Left ventricle myocardium superior (tissue), 1 donor: Measurements from ENCODE around the gene HSPB6. TPM values are rescaled to one million over a fixed set of nuclear protein-coding genes. Genes with fewer than 3 reads are reported as not detected.
"Not testable (repeated sequence)": the region's sequence is repeated elsewhere in the genome, so short reads cannot be mapped to it uniquely, and the experiment has no call there.

Experiments
- ATAC-seq: fragments of 200-7000 bp; cut with Tn5 transposase; one replicate; pipeline ENCODE4 v1.9.1; 2020; ENCODE audit warnings: mild to moderate bottlenecking, moderate library complexity
- DNase-seq: peaks from one replicate; pipeline ENCODE4 v3.0.0-alpha.2; 2020
- intact Hi-C: fragments of 100-400 bp; cut with micrococcal nuclease; formaldehyde crosslinking; loops from one replicate; pipeline ENCODE4 v1.11.0; 2022
- long read RNA-seq: library from polyadenylated mRNA; unstranded; transcript quantifications from one replicate; pipeline ENCODE4 v2.0.0, GENCODE V29; 2021
- total RNA-seq: library from RNA; stranded (reverse); fragmentation: NEBNext Ultra II Directional; extraction: Animal tissue kit (Norgen Biotek cat#: 25700); gene quantifications from one replicate; pipeline ENCODE4 v1.2.1, GENCODE V29; 2021
- donor health status: DM: no; HTN: yes; CAD: no; lungs with severe emphysema.

HSPB6 gene, protein sequence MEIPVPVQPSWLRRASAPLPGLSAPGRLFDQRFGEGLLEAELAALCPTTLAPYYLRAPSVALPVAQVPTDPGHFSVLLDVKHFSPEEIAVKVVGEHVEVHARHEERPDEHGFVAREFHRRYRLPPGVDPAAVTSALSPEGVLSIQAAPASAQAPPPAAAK
- total RNA-seq = 676 TPM
- long read RNA-seq, transcript HSPB6-201 (3 exons, 1,457 nt) = major isoform, 170 of 226 reads
- long read RNA-seq, partial matches to known transcripts = 2 of 226 reads
- long read RNA-seq, other reads (novel, unspliced or antisense) = 54 of 226 reads

DNA sequence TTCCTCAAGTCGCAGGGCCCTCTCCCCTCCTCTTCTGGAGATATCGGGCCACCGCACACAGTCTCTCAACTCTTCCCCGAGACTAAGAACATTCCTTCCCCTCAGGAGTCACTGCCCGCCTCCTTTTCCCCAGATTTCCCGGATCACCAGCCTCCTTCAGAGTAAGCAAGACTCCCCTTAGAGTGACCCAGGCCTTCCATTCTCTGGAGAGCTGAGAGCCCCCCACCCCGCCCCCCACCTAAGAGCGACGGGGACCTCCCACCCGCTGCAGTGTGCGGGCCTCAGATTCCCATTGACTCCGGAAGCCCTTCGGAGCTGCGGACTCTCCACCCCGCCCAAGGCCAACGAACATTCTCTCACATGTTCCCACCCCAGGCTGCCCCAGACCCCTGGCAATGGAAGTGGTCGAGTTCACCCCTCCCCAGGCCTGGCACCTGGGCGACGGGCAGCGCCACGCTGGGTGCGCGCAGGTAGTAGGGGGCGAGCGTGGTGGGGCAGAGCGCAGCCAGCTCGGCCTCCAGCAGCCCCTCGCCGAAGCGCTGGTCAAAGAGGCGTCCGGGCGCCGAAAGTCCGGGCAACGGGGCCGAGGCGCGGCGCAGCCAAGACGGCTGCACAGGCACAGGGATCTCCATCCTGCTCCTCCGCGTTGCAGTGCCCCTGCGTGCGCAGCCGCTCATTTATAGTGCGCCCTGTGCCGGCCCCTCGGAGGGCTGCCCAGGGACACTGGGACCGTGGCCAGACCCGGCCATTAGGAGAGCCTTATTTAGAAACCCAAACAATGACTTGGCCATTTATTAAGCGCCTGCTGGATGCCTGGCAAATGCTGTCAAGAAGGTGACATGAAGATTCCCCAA, at the start of gene HSPB6:
HSPB6 (minus strand) TSS at position 653 of the 854 bp plus-strand sequence; CDS start at position 632, 21 bp downstream.
- DNase-seq (peak; percentile 89), ATAC-seq (peak; percentile 50)
- intact Hi-C loops = no loop called here

DNA sequence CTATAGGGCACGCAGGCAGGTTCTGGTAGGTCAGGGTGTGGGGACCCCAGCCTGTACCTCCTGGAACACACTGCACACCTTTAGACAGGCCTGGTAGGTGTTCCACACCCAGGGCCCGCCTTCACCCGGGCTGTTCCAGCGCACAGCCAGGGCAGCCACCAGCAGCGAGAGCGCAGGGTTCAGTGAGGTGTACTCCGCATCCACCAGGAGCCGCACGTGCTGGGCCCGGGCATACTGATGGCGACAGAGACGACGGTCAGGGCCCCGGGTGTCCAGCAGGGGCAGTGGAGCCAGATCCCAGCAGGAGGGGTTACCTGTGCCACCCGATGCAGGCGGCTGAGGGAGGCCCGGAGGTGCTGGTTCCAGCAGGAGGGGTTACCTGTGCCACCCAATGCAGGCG, 49.8 kb upstream of the HSPB6 start:
- DNase-seq (no peak), ATAC-seq (no peak)
- intact Hi-C loops = no loop called here

DNA sequence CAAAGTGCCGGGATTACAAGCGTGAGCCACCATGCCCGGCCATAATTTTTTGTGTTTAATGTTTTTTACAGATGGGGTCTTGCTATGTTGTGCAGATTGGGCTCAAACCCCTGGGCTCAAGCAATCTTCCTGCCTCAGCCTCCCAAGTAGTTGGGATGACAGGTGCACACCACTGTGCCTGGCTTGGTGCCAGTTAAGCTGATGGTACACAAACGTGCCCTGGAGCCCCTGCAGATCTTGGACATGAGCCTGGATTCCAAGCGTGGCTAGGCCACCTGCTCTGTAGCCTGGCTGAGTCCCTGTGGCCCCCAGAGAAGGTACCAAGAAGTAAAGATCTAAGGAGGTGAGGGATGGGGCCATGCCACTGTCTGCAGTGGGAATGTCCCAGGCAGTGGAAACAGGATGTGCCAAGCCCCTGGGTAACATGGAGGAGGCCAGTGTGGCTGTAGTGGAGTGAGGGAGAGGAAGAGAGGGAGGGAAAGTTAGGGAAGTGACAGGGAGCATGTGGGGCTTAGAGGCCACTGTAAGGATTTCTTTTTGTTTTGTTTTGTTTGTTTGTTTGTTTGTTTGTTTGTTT, 48.8 kb upstream of the HSPB6 start:
- no peak for DNase-seq
- ATAC-seq = no peak
- intact Hi-C loops = no loop called here

DNA sequence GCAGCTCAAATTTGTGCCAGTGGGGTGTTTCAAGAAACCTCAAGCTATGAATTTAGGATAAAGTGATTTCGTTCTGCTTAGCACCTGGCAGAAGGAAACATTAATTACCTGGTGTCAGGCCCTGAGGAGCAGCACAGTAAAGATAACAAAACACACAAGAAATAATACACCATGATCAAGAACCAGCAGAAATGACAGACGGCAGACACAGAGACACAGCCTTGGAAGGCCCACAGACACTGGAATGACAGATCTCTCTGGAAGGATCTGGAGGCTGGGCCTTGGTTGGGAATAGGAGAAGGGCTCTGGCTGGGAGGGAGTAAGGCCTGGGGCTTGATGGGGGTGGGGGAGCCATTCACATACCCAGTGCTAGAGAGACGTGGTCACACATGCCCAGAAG, 45.0 kb upstream of the HSPB6 start:
- ATAC-seq = no peak
- intact Hi-C loops = no loop called here
- DNase-seq = no peak

DNA sequence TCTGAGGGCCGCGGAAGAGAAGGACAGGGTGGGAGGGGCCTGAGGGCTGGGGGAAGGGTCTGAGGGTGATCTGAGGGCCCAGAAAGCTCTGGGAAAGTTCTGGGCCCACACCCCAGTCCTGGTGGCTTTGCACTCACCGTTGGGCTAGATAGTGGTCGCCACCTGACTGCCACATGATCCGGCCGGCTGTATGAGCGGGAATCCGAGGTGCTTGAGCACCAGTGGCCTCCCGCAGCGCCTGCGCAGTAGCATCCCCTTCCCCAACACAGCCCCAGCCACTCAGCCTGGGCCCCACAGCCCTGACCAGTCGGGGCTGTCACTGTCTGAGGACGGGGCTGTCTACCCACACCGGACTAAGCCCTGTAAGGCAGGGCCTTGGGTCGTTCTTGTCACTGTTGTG, 40.8 kb upstream of the HSPB6 start:
- intact Hi-C loops = no loop called here
- DNase-seq = no peak

DNA sequence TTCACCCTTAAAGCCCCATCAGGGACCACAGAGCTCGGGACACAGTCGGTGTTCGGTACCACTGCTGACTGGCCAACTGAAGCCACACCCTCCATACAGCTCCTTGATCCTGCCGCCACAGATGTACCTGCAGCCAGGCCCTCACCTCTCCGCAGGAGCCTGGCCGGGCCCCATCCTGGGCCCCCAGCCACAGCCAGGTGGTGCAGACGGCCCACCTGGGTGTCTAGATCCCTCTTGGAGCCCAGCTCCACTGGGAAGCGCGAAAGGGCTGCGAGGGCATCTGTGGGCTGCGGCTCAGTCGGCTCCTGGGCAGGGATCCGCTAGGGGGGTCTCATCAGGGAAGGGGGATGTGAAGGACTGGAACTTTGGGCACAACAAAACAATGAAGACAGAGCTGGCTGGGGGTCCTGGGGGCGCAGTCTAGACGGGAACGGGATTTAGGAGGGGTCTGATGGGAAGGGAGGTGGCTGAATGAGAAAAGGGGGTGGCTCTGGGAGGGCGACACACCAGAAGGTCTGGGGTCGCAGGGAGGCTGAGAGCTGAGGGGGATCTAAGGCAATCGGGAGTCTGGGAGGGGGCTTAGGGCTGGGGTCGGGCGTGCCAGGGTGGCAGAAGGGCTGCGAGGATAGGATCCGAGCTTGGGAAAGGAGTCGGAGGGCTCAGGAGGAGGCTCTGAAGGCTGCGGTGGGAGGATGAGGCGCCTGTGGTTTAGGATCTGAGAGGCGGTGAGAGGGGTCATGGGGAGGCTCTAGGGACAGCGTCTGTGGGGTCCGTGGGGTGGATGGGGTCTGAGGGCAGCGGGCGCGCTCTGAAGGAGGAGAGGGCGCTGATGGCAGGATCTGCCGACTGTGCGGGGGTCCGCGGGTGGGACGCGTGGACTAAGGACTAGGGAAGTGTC, 40.1 kb upstream of the HSPB6 start:
- intact Hi-C loops = no loop called here
- DNase-seq = no peak
- ATAC-seq = no peak

More for the DNA sequence above, 40.8 kb upstream of the HSPB6 start:
- ATAC-seq = no peak

DNA sequence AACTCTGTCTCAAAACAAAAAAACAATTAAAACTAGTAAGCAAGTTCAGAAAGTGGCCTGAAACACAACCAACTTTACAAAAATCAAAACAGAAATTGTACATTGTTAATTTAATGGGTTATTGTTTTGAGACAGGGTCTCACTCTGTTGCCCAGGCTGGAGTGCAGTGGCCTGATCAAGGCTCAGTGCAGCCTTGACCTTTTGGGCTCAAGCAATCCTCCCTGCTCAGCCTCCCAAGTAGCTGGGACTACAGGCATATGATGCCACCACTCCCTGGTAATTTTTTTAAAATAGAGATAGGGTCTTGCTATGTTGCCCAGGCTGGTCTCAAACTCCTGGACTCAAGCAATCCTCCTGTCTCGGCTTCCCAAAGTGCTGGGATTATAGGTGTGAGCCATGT, 38.7 kb upstream of the HSPB6 start:
- intact Hi-C loops, ATAC-seq, DNase-seq: not testable (repeated sequence)

- no peak for ATAC-seq
- intact Hi-C loops = no loop called here
- no peak for DNase-seq
These were observed 36.7 kb upstream of the HSPB6 start for GRCh38 chr19:35793381-35794165.

- intact Hi-C loops = no loop called here
- ATAC-seq = no peak
- DNase-seq = no peak
These were observed 36.1 kb upstream of the HSPB6 start for GRCh38 chr19:35792888-35793287.

DNA sequence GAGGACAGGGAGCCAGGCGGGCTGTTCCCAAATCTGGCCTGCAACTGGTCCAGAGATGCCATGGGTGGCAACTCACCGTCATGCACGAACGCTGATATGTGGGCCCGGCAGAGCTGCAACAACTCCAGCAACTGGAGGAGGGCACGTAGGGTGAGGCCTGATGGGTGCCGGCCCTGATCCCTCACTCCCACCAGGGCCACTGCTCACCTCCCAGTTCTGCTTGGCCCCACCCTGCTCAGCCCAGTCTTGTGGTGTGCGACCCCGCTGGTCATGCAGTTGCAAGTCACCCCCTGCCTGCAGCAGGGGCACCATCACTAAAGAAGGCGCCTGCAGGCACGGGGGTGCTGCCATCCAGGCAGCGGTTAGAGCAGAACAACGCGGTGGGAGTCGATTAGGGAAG, 35.5 kb upstream of the HSPB6 start:
- DNase-seq (no peak), ATAC-seq (no peak)
- intact Hi-C loops = no loop called here

- DNase-seq (no peak), ATAC-seq (no peak)
- intact Hi-C loops = no loop called here
These were observed 35.0 kb upstream of the HSPB6 start for GRCh38 chr19:35791814-35792279.

GRCh38 chr19:35790981-35791813, 34.4 kb upstream of the HSPB6 start:
- intact Hi-C loops = no loop called here
- ATAC-seq = no peak
- DNase-seq = no peak

- no peak for ATAC-seq
- DNase-seq = no peak
- intact Hi-C loops = no loop called here
These were observed 33.4 kb upstream of the HSPB6 start for GRCh38 chr19:35789978-35790944.

- ATAC-seq (no peak), DNase-seq (no peak)
- intact Hi-C loops = no loop called here
These were observed 32.6 kb upstream of the HSPB6 start for GRCh38 chr19:35789195-35789977.

GRCh38 chr19:35788205-35788960, 31.6 kb upstream of the HSPB6 start:
- intact Hi-C loops = no loop called here
- DNase-seq (no peak), ATAC-seq (no peak)
